Colonic mucosa (tissue), 4 donors: Measurements from ENCODE around the gene AKT1. TPM values are rescaled to one million over a fixed set of nuclear protein-coding genes. Genes with fewer than 3 reads are reported as not detected.

Experiments used
- DNase-seq: peaks from one replicate; pipeline ENCODE4 v3.0.0-alpha.2; 2020
- H3K27ac ChIP-seq: fragments of 200-600 bp; one replicate; pipeline ENCODE4 v1.8.0; 2021
- H3K27me3 ChIP-seq: fragments of 200-600 bp; one replicate; pipeline ENCODE4 v1.8.0; 2021
- H3K36me3 ChIP-seq: fragments of 200-600 bp; one replicate; pipeline ENCODE4 v1.8.0; 2021
- H3K4me1 ChIP-seq: fragments of 200-600 bp; one replicate; pipeline ENCODE4 v1.8.0; 2021; ENCODE audit warnings: mild to moderate bottlenecking
- H3K4me3 ChIP-seq: fragments of 200-600 bp; one replicate; pipeline ENCODE4 v1.8.0; 2021
- H3K9ac ChIP-seq, 2 donors: one replicate each; pipeline ENCODE4 v1.7.0; 2013; ENCODE audit warnings: control low read depth in 2 of 2, low read depth in 2 of 2, low read length in 2 of 2
- H3K9me3 ChIP-seq: fragments of 200-600 bp; one replicate; pipeline ENCODE4 v1.8.0; 2021
- CTCF ChIP-seq: fragments of 200-600 bp; IDR thresholded peaks from one replicate; pipeline ENCODE4 v1.8.0; 2022; ENCODE audit warnings: antibody characterized with exemption, mild to moderate bottlenecking
- intact Hi-C: fragments of 100-400 bp; cut with DNase I; formaldehyde crosslinking; loops from one replicate; pipeline ENCODE4 v1.14.1; 2022
- total RNA-seq, 2 donors: library from RNA; stranded (reverse); fragmentation: NEBNext Ultra II Directional in 1 of 2; extraction: Animal tissue kit (Norgen Biotek cat#: 25700) in 1 of 2; gene quantifications; one replicate each; pipeline ENCODE4 v1.2.1, GENCODE V29; 2021
- donor health status: healthy.
- donor health status: DM: no; HTN: no; CAD: no.
- donor health status: DM: no; HTN: no; CAD: no.

Gene AKT1
- total RNA-seq, 2 donors from 2014 or later: 117 to 181 TPM

GRCh38 chr14:104802394-104803184 lies 7.0 kb upstream of the AKT1 start:
- Histone ChIP-seq H3K27me3 (no peaks in the 10 kb centered on the region), H3K4me1 (peaks cover 15% of the 10 kb centered on the region), H3K27ac (no peak overlapping the region), H3K4me3 (no peak overlapping the region), H3K36me3 (no peaks in the 10 kb centered on the region), H3K9me3 (no peaks in the 10 kb centered on the region), H3K9ac (no peak overlapping the region)
- DNase-seq: no peak
- intact Hi-C loops: no loop called here
- TF ChIP-seq CTCF: no peak

- Histone ChIP-seq H3K27me3 (no peaks in the 10 kb centered on the region), H3K4me1 (peaks cover 17% of the 10 kb centered on the region), H3K27ac (peak overlapping the region; percentile 89), H3K4me3 (peak overlapping the region; percentile 80), H3K36me3 (no peaks in the 10 kb centered on the region), H3K9me3 (no peaks in the 10 kb centered on the region), H3K9ac (peak overlapping the region; percentile 63 to 75)
- no peak for DNase-seq
- no peak for TF ChIP-seq CTCF
- intact Hi-C loops: no loop called here
These were observed 6.2 kb upstream of the AKT1 start for GRCh38 chr14:104801520-104802393.

- Histone ChIP-seq H3K4me1 (peaks cover 17% of the 10 kb centered on the region), H3K9me3 (no peaks in the 10 kb centered on the region), H3K36me3 (no peaks in the 10 kb centered on the region), H3K27ac (peak within 1 kb of the TSS; percentile 89), H3K9ac (peak within 1 kb of the TSS; percentile 75 to 87), H3K27me3 (no peaks in the 10 kb centered on the region), H3K4me3 (peak within 1 kb of the TSS; percentile 80)
- TF ChIP-seq CTCF: no peak
- intact Hi-C loops: no loop called here
- peak; percentile 92 for DNase-seq
These were observed 5.4 kb upstream of the AKT1 start, which contains the start of gene ZBTB42 for GRCh38 chr14:104800771-104801519. Gene ZBTB42 (plus strand): TSS chr14:104801101. CDS start chr14:104801198, 97 bp downstream.

GRCh38 chr14:104800015-104800770 lies 4.6 kb upstream of the AKT1 start:
- Histone ChIP-seq H3K4me3 (peak overlapping the region; percentile 80), H3K36me3 (no peaks in the 10 kb centered on the region), H3K4me1 (peaks cover 17% of the 10 kb centered on the region), H3K27me3 (no peaks in the 10 kb centered on the region), H3K9ac (peak overlapping the region; percentile 60 to 87), H3K9me3 (no peaks in the 10 kb centered on the region), H3K27ac (peak overlapping the region; percentile 83)
- TF ChIP-seq CTCF: peak; percentile 33
- intact Hi-C loops: no loop called here
- peak; percentile 88 for DNase-seq
